Retinal pigment epithelial cell (primary cell): ENCODE data around the gene CYP4F8.

Experiments used
- DNase-seq: peaks from one replicate; pipeline ENCODE4 v3.0.0-alpha.2; 2010; ENCODE audit warnings: low read depth
- H3K4me3 ChIP-seq: 2 replicates; pipeline ENCODE4 v1.5.1; 2011; ENCODE audit warnings: mild to moderate bottlenecking, low read length, control low read depth, moderate library complexity
- TF ChIP-seq, protein P1 (sequence below): conservative IDR thresholded peaks from 2 replicates; pipeline ENCODE4 v1.5.1; 2011; ENCODE audit warnings: low read depth, low read length, control low read depth, inconsistent platforms

The CYP4F8 gene

DNA sequence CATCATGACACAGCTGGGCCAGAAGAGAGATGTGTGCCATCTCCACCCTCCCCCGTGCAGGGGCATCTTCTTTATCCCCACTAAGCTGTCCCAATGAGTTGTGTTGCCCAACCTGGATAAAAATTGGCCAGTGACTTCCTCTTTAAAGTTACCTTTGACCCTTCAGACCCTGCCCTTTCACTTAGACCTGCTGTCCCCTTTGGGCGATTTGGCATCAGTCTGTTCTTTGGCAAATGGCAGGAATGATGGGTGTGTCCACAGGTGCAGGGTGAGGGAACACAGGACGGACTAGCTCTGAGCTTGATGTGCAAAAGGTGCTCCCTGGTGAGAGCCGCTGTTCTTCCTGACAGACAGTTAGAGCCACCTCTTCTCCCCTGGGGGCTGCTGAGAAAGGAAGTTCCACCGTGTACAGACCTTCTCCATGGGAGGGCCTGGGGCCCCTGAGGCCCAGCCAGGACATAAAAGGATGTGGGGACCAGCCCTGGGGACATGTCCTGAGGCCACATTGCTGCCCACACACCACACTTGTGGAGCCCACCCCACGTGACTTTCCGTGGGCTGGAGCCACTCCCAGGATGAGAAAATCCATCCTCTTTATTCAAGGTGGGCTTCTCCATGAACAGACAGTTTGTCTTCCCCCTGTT, 1.7 kb downstream of the CYP4F8 start:
- TF ChIP-seq, protein P1, sequence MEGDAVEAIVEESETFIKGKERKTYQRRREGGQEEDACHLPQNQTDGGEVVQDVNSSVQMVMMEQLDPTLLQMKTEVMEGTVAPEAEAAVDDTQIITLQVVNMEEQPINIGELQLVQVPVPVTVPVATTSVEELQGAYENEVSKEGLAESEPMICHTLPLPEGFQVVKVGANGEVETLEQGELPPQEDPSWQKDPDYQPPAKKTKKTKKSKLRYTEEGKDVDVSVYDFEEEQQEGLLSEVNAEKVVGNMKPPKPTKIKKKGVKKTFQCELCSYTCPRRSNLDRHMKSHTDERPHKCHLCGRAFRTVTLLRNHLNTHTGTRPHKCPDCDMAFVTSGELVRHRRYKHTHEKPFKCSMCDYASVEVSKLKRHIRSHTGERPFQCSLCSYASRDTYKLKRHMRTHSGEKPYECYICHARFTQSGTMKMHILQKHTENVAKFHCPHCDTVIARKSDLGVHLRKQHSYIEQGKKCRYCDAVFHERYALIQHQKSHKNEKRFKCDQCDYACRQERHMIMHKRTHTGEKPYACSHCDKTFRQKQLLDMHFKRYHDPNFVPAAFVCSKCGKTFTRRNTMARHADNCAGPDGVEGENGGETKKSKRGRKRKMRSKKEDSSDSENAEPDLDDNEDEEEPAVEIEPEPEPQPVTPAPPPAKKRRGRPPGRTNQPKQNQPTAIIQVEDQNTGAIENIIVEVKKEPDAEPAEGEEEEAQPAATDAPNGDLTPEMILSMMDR: no peak

DNA sequence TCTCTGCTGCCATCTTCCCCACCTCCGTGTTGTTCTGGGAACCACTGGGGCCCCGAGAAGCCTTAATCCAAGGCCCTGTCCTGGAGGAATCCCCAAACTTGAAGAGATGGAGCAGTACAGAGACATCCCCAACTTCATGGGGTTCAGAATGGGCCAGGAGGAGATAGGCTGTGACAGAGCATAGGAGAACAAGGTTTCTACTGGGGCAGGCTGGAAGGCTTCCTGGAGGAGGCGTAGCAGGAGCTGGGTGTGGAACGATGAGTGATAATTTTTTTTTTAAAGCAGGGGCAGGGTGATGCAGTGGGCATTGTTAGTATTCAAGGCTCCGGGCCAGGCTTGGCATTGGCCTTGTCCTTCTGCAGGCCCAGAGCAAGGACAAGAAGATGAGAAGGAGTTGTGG, 3.3 kb downstream of the CYP4F8 start:
- TF ChIP-seq, protein P1: no peak
- H3K4me3 ChIP-seq: no peak overlapping the region
- DNase-seq: no peak

More for the DNA sequence above, 1.7 kb downstream of the CYP4F8 start:
- DNase-seq: no peak
- no peak overlapping the region for H3K4me3 ChIP-seq

DNA sequence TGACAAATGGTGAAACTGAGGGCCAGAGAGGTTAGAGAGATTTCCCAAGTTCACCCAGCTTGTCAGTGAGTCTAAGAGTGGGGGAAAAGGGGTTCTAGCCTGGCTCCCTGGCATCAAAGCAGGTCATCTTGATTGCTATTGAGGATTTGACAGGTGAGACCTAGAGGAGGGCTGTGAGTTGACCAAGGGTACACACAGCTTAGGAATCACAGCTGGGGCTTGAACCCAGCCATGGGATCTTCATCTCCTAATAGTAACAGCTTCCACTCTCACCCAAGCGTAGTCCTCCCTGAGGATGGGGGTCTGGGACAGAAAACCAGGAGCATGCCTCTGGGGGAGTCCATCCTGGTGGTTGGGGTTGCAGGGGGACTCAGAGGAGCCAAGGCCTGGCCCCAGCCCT, 6.8 kb downstream of the CYP4F8 start:
- no peak overlapping the region for H3K4me3 ChIP-seq
- TF ChIP-seq, protein P1: no peak
- no peak for DNase-seq

DNA sequence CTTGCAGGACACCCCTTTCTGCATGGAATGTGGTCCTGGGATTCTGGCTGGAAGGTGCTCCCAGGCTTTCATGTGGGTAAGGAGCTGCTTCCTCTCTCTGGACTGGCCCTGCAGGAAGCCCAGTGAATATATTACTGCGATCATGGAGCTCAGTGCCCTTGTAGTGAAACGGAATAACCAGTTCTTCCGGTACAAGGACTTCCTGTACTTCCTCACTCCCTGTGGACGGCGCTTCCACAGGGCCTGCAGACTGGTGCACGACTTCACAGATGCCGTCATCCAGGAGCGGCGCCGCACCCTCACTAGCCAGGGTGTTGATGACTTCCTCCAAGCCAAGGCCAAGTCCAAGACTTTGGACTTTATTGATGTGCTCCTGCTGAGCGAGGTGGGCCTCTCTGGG, 8.0 kb downstream of the CYP4F8 start:
- DNase-seq: no peak
- no peak overlapping the region for H3K4me3 ChIP-seq
- TF ChIP-seq, protein P1: no peak

DNA sequence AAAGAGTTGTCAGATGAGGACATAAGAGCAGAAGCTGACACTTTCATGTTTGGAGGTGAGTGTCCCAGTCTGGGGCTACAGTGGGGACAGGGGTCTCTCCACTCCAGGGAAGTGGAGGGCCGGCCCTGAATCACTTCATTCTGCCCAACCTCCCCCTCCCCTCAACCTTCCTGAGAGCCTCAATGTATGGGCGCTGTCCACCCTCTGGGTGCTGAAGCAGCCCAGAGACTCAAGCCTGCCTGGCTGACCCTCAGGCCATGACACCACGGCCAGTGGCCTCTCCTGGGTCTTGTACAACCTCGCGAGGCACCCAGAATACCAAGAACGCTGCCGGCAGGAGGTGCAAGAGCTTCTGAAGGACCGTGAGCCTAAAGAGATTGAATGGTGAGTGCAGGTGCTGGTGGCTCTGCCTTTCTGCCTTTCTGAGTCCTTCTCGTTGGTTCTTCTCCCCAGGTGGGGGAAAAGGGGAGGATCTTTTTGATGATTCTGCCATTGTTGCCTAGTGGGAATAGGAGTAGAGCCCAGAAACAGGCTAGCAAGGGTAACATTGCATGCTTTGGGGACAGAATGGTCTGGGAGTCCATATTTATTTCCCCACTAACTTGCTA, 8.8 kb downstream of the CYP4F8 start:
- TF ChIP-seq, protein P1: no peak
- no peak for DNase-seq

DNA sequence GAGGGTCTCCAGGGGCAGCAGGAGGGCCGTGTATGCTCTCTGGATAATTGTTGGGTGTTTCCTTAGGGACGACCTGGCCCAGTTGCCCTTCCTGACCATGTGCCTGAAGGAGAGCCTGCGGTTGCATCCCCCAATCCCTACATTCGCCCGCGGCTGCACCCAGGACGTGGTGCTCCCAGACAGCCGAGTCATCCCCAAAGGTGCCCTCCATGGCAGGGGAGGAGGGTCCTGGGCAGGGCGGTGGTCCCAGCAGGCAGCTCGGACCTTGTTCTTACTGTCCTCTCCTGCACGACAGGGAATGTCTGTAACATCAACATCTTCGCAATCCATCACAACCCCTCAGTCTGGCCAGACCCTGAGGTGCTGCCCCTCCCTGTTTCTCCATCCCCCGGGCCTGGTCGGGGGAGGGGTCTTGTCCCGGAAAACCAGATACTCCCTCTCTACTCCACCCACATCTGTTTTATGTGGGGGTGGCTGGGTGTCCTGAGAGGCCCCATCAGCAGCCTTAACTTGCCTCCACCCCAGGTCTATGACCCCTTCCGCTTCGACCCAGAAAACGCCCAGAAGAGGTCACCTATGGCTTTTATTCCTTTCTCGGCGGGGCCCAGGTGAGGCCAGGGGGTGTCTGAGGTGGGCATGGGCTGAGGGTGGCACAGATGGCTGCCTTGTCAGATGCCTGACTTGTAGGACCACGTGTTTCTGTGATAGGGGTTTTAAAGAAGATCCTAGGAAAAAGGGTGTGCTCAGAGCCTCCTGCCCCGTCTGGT, 13.4 kb downstream of the CYP4F8 start:
- TF ChIP-seq, protein P1: no peak
- no peak overlapping the region for H3K4me3 ChIP-seq
- DNase-seq: no peak

More for the DNA sequence above, 8.8 kb downstream of the CYP4F8 start:
- no peak overlapping the region for H3K4me3 ChIP-seq
